HUES64 (cell line): ENCODE results near the gene SLC7A14.

Experiments
- H3K27ac ChIP-seq: 2 replicates; pipeline ENCODE4 v1.7.0; 2013; ENCODE audit warnings: low read depth, low read length, inconsistent platforms
- H3K27me3 ChIP-seq: 2 replicates; pipeline ENCODE4 v1.6.1; 2013; ENCODE audit warnings: mild to moderate bottlenecking, low read length; ENCODE audit not compliant: insufficient read depth
- H3K36me3 ChIP-seq: 2 replicates; pipeline ENCODE4 v1.6.1; 2013; ENCODE audit warnings: mild to moderate bottlenecking, low read length; ENCODE audit not compliant: insufficient read depth
- H3K4me1 ChIP-seq: 2 replicates; pipeline ENCODE4 v1.6.1; 2013; ENCODE audit warnings: mild to moderate bottlenecking, low read length, moderate library complexity; ENCODE audit not compliant: insufficient read depth
- H3K4me3 ChIP-seq: 2 replicates; pipeline ENCODE4 v1.5.1; 2013; ENCODE audit warnings: mild to moderate bottlenecking, low read length, moderate library complexity
- H3K9ac ChIP-seq: 2 replicates; pipeline ENCODE4 v1.6.1; 2013; ENCODE audit warnings: mild to moderate bottlenecking, low read depth, low read length
- H3K9me3 ChIP-seq: 2 replicates; pipeline ENCODE4 v1.6.1; 2013; ENCODE audit warnings: low read depth, low read length; ENCODE audit not compliant: insufficient read depth
- WGBS: fragments of 150-250, 120-280 bp; methylation state at CpG from one replicate; pipeline ENCODE4 v1.1.7; 2013; ENCODE audit warnings: missing lambda C conversion rate; 5-methylcytosine and 5-hydroxymethylcytosine counted together

SLC7A14 gene

GRCh38 chr3:170441412-170441811 is 144.5 kb downstream of the SLC7A14 start:
- Histone ChIP-seq H3K27ac (no peak overlapping the region), H3K36me3 (no peaks in the 10 kb centered on the region), H3K9ac (no peak overlapping the region), H3K27me3 (no peaks in the 10 kb centered on the region), H3K4me1 (no peaks in the 10 kb centered on the region), H3K4me3 (no peak overlapping the region), H3K9me3 (no peaks in the 10 kb centered on the region)
- WGBS, result 93% methylated on average over 4 of the region's 4 CpGs

GRCh38 chr3:170440344-170440743 is 145.5 kb downstream of the SLC7A14 start:
- no peak overlapping the region for H3K27ac ChIP-seq
- H3K36me3 ChIP-seq, result no peaks in the 10 kb centered on the region
- H3K27me3 ChIP-seq, result no peaks in the 10 kb centered on the region
- no peaks in the 10 kb centered on the region for H3K9me3 ChIP-seq
- no peak overlapping the region for H3K4me3 ChIP-seq
- H3K4me1 ChIP-seq, result no peaks in the 10 kb centered on the region
- WGBS, result 94% methylated on average over 2 of the region's 2 CpGs
- no peak overlapping the region for H3K9ac ChIP-seq

- no peaks in the 10 kb centered on the region for H3K4me1 ChIP-seq
- no CpG with 5 or more reads among the region's 1 CpG for WGBS
- H3K9me3 ChIP-seq, result no peaks in the 10 kb centered on the region
- H3K9ac ChIP-seq, result no peak overlapping the region
- H3K4me3 ChIP-seq, result no peak overlapping the region
- H3K36me3 ChIP-seq, result no peaks in the 10 kb centered on the region
- H3K27me3 ChIP-seq, result no peaks in the 10 kb centered on the region
- no peak overlapping the region for H3K27ac ChIP-seq
Observed at GRCh38 chr3:170438836-170439235, 147.0 kb downstream of the SLC7A14 start.

GRCh38 chr3:170437696-170438407 is 148.0 kb downstream of the SLC7A14 start:
- H3K27me3 ChIP-seq, result no peaks in the 10 kb centered on the region
- H3K36me3 ChIP-seq, result no peaks in the 10 kb centered on the region
- no peaks in the 10 kb centered on the region for H3K9me3 ChIP-seq
- no peak overlapping the region for H3K4me3 ChIP-seq
- H3K4me1 ChIP-seq, result no peaks in the 10 kb centered on the region
- WGBS, result 76% methylated on average over 10 of the region's 10 CpGs
- no peak overlapping the region for H3K9ac ChIP-seq
- H3K27ac ChIP-seq, result no peak overlapping the region

GRCh38 chr3:170437176-170437575 is 148.7 kb downstream of the SLC7A14 start:
- H3K27ac ChIP-seq, result no peak overlapping the region
- no peak overlapping the region for H3K4me3 ChIP-seq
- no peaks in the 10 kb centered on the region for H3K27me3 ChIP-seq
- H3K36me3 ChIP-seq, result no peaks in the 10 kb centered on the region
- H3K9me3 ChIP-seq, result no peaks in the 10 kb centered on the region
- H3K9ac ChIP-seq, result no peak overlapping the region
- H3K4me1 ChIP-seq, result no peaks in the 10 kb centered on the region
- 96% methylated on average over 4 of the region's 4 CpGs for WGBS

GRCh38 chr3:170436697-170437096 is 149.2 kb downstream of the SLC7A14 start:
- 100% methylated on average over 2 of the region's 2 CpGs for WGBS
- Histone ChIP-seq H3K4me3 (no peak overlapping the region), H3K27ac (no peak overlapping the region), H3K9me3 (no peaks in the 10 kb centered on the region), H3K27me3 (no peaks in the 10 kb centered on the region), H3K4me1 (no peaks in the 10 kb centered on the region), H3K36me3 (no peaks in the 10 kb centered on the region), H3K9ac (no peak overlapping the region)

- Histone ChIP-seq H3K27me3 (no peaks in the 10 kb centered on the region), H3K4me1 (0 out of 2 replicates have a peak, but pooled peaks cover 6% of the 10 kb centered on the region), H3K36me3 (no peaks in the 10 kb centered on the region), H3K4me3 (no peak overlapping the region), H3K9me3 (no peaks in the 10 kb centered on the region), H3K9ac (no peak overlapping the region), H3K27ac (no peak overlapping the region)
- 95% methylated on average over 14 of the region's 14 CpGs for WGBS
Observed at GRCh38 chr3:170432416-170432815, 153.5 kb downstream of the SLC7A14 start.

GRCh38 chr3:170431054-170431453 is 154.8 kb downstream of the SLC7A14 start:
- Histone ChIP-seq H3K36me3 (no peaks in the 10 kb centered on the region), H3K9me3 (no peaks in the 10 kb centered on the region), H3K9ac (no peak overlapping the region), H3K4me1 (0 out of 2 replicates have a peak, but pooled peaks cover 6% of the 10 kb centered on the region), H3K4me3 (no peak overlapping the region), H3K27me3 (no peaks in the 10 kb centered on the region), H3K27ac (no peak overlapping the region)
- WGBS, result 98% methylated on average over 3 of the region's 3 CpGs

GRCh38 chr3:170429050-170429449 is 156.8 kb downstream of the SLC7A14 start:
- Histone ChIP-seq H3K36me3 (no peaks in the 10 kb centered on the region), H3K4me1 (0 out of 2 replicates have a peak, but pooled peaks cover 6% of the 10 kb centered on the region), H3K27me3 (no peaks in the 10 kb centered on the region), H3K9ac (no peak overlapping the region), H3K4me3 (no peak overlapping the region), H3K27ac (no peak overlapping the region), H3K9me3 (no peaks in the 10 kb centered on the region)
- whole genome bisulfite sequencing, result 84% methylated on average over 1 of the region's 1 CpG

- no peaks in the 10 kb centered on the region for H3K36me3 ChIP-seq
- WGBS, result 95% methylated on average over 2 of the region's 2 CpGs
- no peaks in the 10 kb centered on the region for H3K9me3 ChIP-seq
- no peak overlapping the region for H3K4me3 ChIP-seq
- H3K27ac ChIP-seq, result no peak overlapping the region
- no peaks in the 10 kb centered on the region for H3K27me3 ChIP-seq
- 0 out of 2 replicates have a peak, but pooled peaks cover 6% of the 10 kb centered on the region for H3K4me1 ChIP-seq
- no peak overlapping the region for H3K9ac ChIP-seq
Observed at GRCh38 chr3:170428095-170428494, 157.8 kb downstream of the SLC7A14 start.

- no peak overlapping the region for H3K4me3 ChIP-seq
- H3K27me3 ChIP-seq, result peaks cover 1% of the 10 kb centered on the region; the same call in 1 of the 2 replicates
- no peaks in the 10 kb centered on the region for H3K9me3 ChIP-seq
- 0 out of 2 replicates have a peak, but pooled peaks cover 6% of the 10 kb centered on the region for H3K4me1 ChIP-seq
- 78% methylated on average over 2 of the region's 2 CpGs for WGBS
- H3K9ac ChIP-seq, result no peak overlapping the region
- peak overlapping the region; percentile 7; the same call in 1 of the 2 replicates for H3K27ac ChIP-seq
- H3K36me3 ChIP-seq, result no peaks in the 10 kb centered on the region
Observed at GRCh38 chr3:170426240-170426797, 159.6 kb downstream of the SLC7A14 start.
